ENCODE measurements around the gene KLK10. TPM values are rescaled to one million over a fixed set of nuclear protein-coding genes. Genes with fewer than 3 reads are reported as not detected.

KLK10 gene
- total RNA-seq, 1 donor from 2014 or later, result not detected

GRCh38 chr19:51031880-51032225 is 12.3 kb upstream of the KLK10 start:
- Mint-ChIP-seq H3K36me3 (ENCODE audit: insufficient read depth) (no peaks in the 10 kb centered on the region), H3K27me3 (peaks cover 32% of the 10 kb centered on the region), H3K4me1 (ENCODE audit: low read depth) (peaks cover 7% of the 10 kb centered on the region), H3K4me3 (ENCODE audit: low read depth) (no peak overlapping the region), H3K27ac (no peak overlapping the region), H3K9me3 (ENCODE audit: low read depth) (no peaks in the 10 kb centered on the region)
- TF ChIP-seq CTCF (IDR thresholded peaks at IDR 0.05; ENCODE audit: unreplicated experiment), result no peak
- no peak for DNase-seq (ENCODE audit: low spot score, unreplicated experiment)

GRCh38 chr19:51031220-51031879 is 11.8 kb upstream of the KLK10 start:
- no peak overlapping the region for H3K4me3 Mint-ChIP-seq (ENCODE audit: low read depth)
- H3K36me3 Mint-ChIP-seq (ENCODE audit: insufficient read depth), result no peaks in the 10 kb centered on the region
- H3K4me1 Mint-ChIP-seq (ENCODE audit: low read depth), result peaks cover 9% of the 10 kb centered on the region
- DNase-seq (ENCODE audit: low spot score, unreplicated experiment), result no peak
- no peak for TF ChIP-seq CTCF (IDR thresholded peaks at IDR 0.05; ENCODE audit: unreplicated experiment)
- H3K27ac Mint-ChIP-seq, result no peak overlapping the region
- H3K27me3 Mint-ChIP-seq, result peaks cover 30% of the 10 kb centered on the region
- H3K9me3 Mint-ChIP-seq (ENCODE audit: low read depth), result no peaks in the 10 kb centered on the region

- H3K27ac Mint-ChIP-seq, result no peak overlapping the region
- no peaks in the 10 kb centered on the region for H3K9me3 Mint-ChIP-seq (ENCODE audit: low read depth)
- no peaks in the 10 kb centered on the region for H3K36me3 Mint-ChIP-seq (ENCODE audit: insufficient read depth)
- no peak for DNase-seq (ENCODE audit: low spot score, unreplicated experiment)
- peaks cover 26% of the 10 kb centered on the region for H3K27me3 Mint-ChIP-seq
- no peak for TF ChIP-seq CTCF (IDR thresholded peaks at IDR 0.05; ENCODE audit: unreplicated experiment)
- no peak overlapping the region for H3K4me3 Mint-ChIP-seq (ENCODE audit: low read depth)
- H3K4me1 Mint-ChIP-seq (ENCODE audit: low read depth), result peaks cover 9% of the 10 kb centered on the region
Observed at GRCh38 chr19:51030631-51031030, 11.1 kb upstream of the KLK10 start.

GRCh38 chr19:51029718-51030117 is 10.2 kb upstream of the KLK10 start:
- DNase-seq (ENCODE audit: low spot score, unreplicated experiment), result no peak
- Mint-ChIP-seq H3K27me3 (peaks cover 24% of the 10 kb centered on the region), H3K4me3 (ENCODE audit: low read depth) (no peak overlapping the region), H3K36me3 (ENCODE audit: insufficient read depth) (no peaks in the 10 kb centered on the region), H3K27ac (no peak overlapping the region), H3K9me3 (ENCODE audit: low read depth) (no peaks in the 10 kb centered on the region), H3K4me1 (ENCODE audit: low read depth) (peaks cover 12% of the 10 kb centered on the region)
- no peak for TF ChIP-seq CTCF (IDR thresholded peaks at IDR 0.05; ENCODE audit: unreplicated experiment)

GRCh38 chr19:51027873-51028272 is 8.4 kb upstream of the KLK10 start:
- no peak for DNase-seq (ENCODE audit: low spot score, unreplicated experiment)
- Mint-ChIP-seq H3K9me3 (ENCODE audit: low read depth) (no peaks in the 10 kb centered on the region), H3K4me3 (ENCODE audit: low read depth) (no peak overlapping the region), H3K27me3 (peaks cover 26% of the 10 kb centered on the region), H3K36me3 (ENCODE audit: insufficient read depth) (no peaks in the 10 kb centered on the region), H3K27ac (no peak overlapping the region), H3K4me1 (ENCODE audit: low read depth) (peaks cover 11% of the 10 kb centered on the region)
- no peak for TF ChIP-seq CTCF (IDR thresholded peaks at IDR 0.05; ENCODE audit: unreplicated experiment)

Measured in progenitor cell of endocrine pancreas (in vitro differentiated cells).